WTC11 (cell line): ENCODE data around the gene CYTH3. TPM values are rescaled to one million over a fixed set of nuclear protein-coding genes. Genes with fewer than 3 reads are reported as not detected.
A peak's percentile ranks its signal among the peaks of the same experiment; 100 is the strongest.

Source experiments
- ATAC-seq: fragments of 200-7000 bp; cut with Tn5 transposase; 2 replicates; pipeline ENCODE4 v1.10.0; 2021; ENCODE audit warnings: mild to moderate bottlenecking, moderate library complexity
- CTCF ChIA-PET: fragments of 300-600 bp; sonication (Branson Sonifier 250); formaldehyde crosslinking; loops from one replicate; lab custom pipeline; 2021; ENCODE audit warnings: antibody characterized with exemption; lab: Charles Lee
- POLR2A ChIA-PET: fragments of 350-600 bp; sonication (Branson Sonifier 250); formaldehyde crosslinking; loops from one replicate; lab custom pipeline; 2021; ENCODE audit warnings: antibody characterized with exemption; lab: Charles Lee
- DNase-seq: peaks from one replicate; pipeline ENCODE4 v3.0.0; 2021; ENCODE audit warnings: low spot score
- H3K27ac Mint-ChIP-seq: 2 replicates; pipeline ENCODE4 v1.8.0; 2021; ENCODE audit warnings: mixed read lengths
- H3K27me3 Mint-ChIP-seq: 2 replicates; pipeline ENCODE4 v1.8.0; 2021; ENCODE audit warnings: low read depth, mild to moderate bottlenecking, moderate library complexity, mixed read lengths
- H3K36me3 Mint-ChIP-seq: 2 replicates; pipeline ENCODE4 v1.8.0; 2021; ENCODE audit warnings: mixed read lengths
- H3K4me1 Mint-ChIP-seq: 2 replicates; pipeline ENCODE4 v1.8.0; 2022; ENCODE audit warnings: mixed read lengths
- H3K4me3 Mint-ChIP-seq: 2 replicates; pipeline ENCODE4 v1.8.0; 2021; ENCODE audit warnings: mild to moderate bottlenecking, moderate library complexity, mixed read lengths
- H3K9me3 Mint-ChIP-seq: 2 replicates; pipeline ENCODE4 v1.8.0; 2021; ENCODE audit warnings: mixed read lengths
- CDX4 ChIP-seq: fragments of 250-450 bp; sonication (Bioruptor Pico); IDR thresholded peaks from 2 replicates; pipeline ENCODE4 v1.9.0; 2021; ENCODE audit warnings: moderate library complexity, mild to moderate bottlenecking, inconsistent platforms, borderline replicate concordance
- EMX1 ChIP-seq: fragments of 250-450 bp; sonication (Bioruptor Pico); IDR thresholded peaks from 2 replicates; pipeline ENCODE4 v1.8.0; 2021; ENCODE audit warnings: mild to moderate bottlenecking
- ERG ChIP-seq: fragments of 250-450 bp; sonication (Bioruptor Pico); IDR thresholded peaks from 2 replicates; pipeline ENCODE4 v1.8.0; 2021; ENCODE audit warnings: mild to moderate bottlenecking
- FOXP1 ChIP-seq: sonication (generic); formaldehyde crosslinking; IDR thresholded peaks from 2 replicates; pipeline ENCODE4 v1.8.0; 2022; ENCODE audit warnings: missing genetic modification reagents, mild to moderate bottlenecking, moderate library complexity, borderline replicate concordance
- IRF2 ChIP-seq: sonication (generic); formaldehyde crosslinking; IDR thresholded peaks from 2 replicates; pipeline ENCODE4 v1.8.0; 2022; ENCODE audit warnings: low read depth, missing genetic modification reagents, borderline replicate concordance
- KAT7 ChIP-seq: sonication (generic); formaldehyde crosslinking; IDR thresholded peaks from 2 replicates; pipeline ENCODE4 v1.8.1; 2023; ENCODE audit warnings: missing genetic modification reagents, mild to moderate bottlenecking, borderline replicate concordance
- MLX ChIP-seq: sonication (generic); formaldehyde crosslinking; IDR thresholded peaks from 2 replicates; pipeline ENCODE4 v1.8.1; 2023; ENCODE audit warnings: mild to moderate bottlenecking, missing genetic modification reagents, moderate library complexity
- NR2C2 ChIP-seq: sonication (generic); formaldehyde crosslinking; IDR thresholded peaks from 2 replicates; pipeline ENCODE4 v1.8.0; 2022; ENCODE audit warnings: mild to moderate bottlenecking, missing genetic modification reagents
- OVOL2 ChIP-seq: fragments of 250-450 bp; sonication (Bioruptor Pico); IDR thresholded peaks from 2 replicates; pipeline ENCODE4 v1.9.0; 2021; ENCODE audit warnings: mild to moderate bottlenecking, borderline replicate concordance
- SMAD4 ChIP-seq: sonication (generic); formaldehyde crosslinking; IDR thresholded peaks from 2 replicates; pipeline ENCODE4 v1.8.0; 2022; ENCODE audit warnings: mild to moderate bottlenecking, missing genetic modification reagents
- TEAD4 ChIP-seq: sonication (generic); formaldehyde crosslinking; IDR thresholded peaks from 2 replicates; pipeline ENCODE4 v1.8.0; 2022; ENCODE audit warnings: mild to moderate bottlenecking, missing genetic modification reagents
- TP53 ChIP-seq: sonication (generic); formaldehyde crosslinking; IDR thresholded peaks from 2 replicates; pipeline ENCODE4 v1.8.1; 2023; ENCODE audit warnings: mild to moderate bottlenecking, missing genetic modification reagents
- ZBTB21 ChIP-seq: sonication (generic); formaldehyde crosslinking; IDR thresholded peaks from 2 replicates; pipeline ENCODE4 v1.8.1; 2023; ENCODE audit warnings: mild to moderate bottlenecking, missing genetic modification reagents, borderline replicate concordance
- ZNF138 ChIP-seq: sonication (generic); formaldehyde crosslinking; conservative IDR thresholded peaks from 2 replicates; pipeline ENCODE4 v1.8.1; 2022; ENCODE audit warnings: mild to moderate bottlenecking, moderate library complexity, missing genetic modification reagents
- ZNF416 ChIP-seq: fragments of 250-450 bp; sonication (Bioruptor Pico); IDR thresholded peaks from 2 replicates; pipeline ENCODE4 v1.9.0; 2021; ENCODE audit warnings: mild to moderate bottlenecking, inconsistent platforms
- ZNF512 ChIP-seq: sonication (generic); formaldehyde crosslinking; IDR thresholded peaks from 2 replicates; pipeline ENCODE4 v1.8.1; 2022; ENCODE audit warnings: missing genetic modification reagents, borderline replicate concordance
- total RNA-seq: library from RNA; stranded (reverse); gene quantifications from 3 replicates; pipeline ENCODE4 v1.2.3, GENCODE V29; 2021
- TF ChIP-seq, protein P1 (sequence below): fragments of 200-600 bp; IDR thresholded peaks from 2 replicates; pipeline ENCODE4 v1.8.0; 2022; ENCODE audit warnings: antibody characterized with exemption
- TF ChIP-seq, protein P2 (sequence below): sonication (generic); formaldehyde crosslinking; IDR thresholded peaks from 2 replicates; pipeline ENCODE4 v1.8.1; 2023; ENCODE audit warnings: mild to moderate bottlenecking, missing genetic modification reagents
- TF ChIP-seq, protein P3 (sequence below): sonication (generic); formaldehyde crosslinking; IDR thresholded peaks from 2 replicates; pipeline ENCODE4 v1.8.1; 2023; ENCODE audit warnings: mild to moderate bottlenecking, missing genetic modification reagents
- TF ChIP-seq, protein P4 (sequence below): sonication (generic); formaldehyde crosslinking; IDR thresholded peaks from 2 replicates; pipeline ENCODE4 v1.8.0; 2023; ENCODE audit warnings: missing genetic modification reagents

CYTH3 gene
- total RNA-seq, 1 experiment from 2014 or later: 13.2 TPM

- Mint-ChIP-seq H3K27me3 (peaks cover 23% of the 10 kb centered on the region), H3K9me3 (no peaks in the 10 kb centered on the region), H3K4me1 (peaks cover 40% of the 10 kb centered on the region), H3K36me3 (no peaks in the 10 kb centered on the region), H3K4me3 (peak overlapping the region; percentile 92), H3K27ac (peak overlapping the region; percentile 45; the same call in 1 of the 2 replicates)
- TF ChIP-seq NR2C2 (CRISPR knock-in tag) (no peak), ZBTB21 (0 out of 2 replicates have a peak, but pooled peaks have one; percentile 11)
- peak; percentile 18 for ATAC-seq
- DNase-seq: peak; percentile 35
- ChIA-PET POLR2A (no interaction called here), CTCF (interaction anchor here (0.7 to 1.2 kb wide), 2 partner anchors 25 to 112 kb away, joined by 3 read pairs; no protein-coding TSS in a partner anchor)
These were observed 557 bp downstream of the CYTH3 start for GRCh38 chr7:6271694-6272440.

GRCh38 chr7:6271060-6271658, 1.3 kb downstream of the CYTH3 start:
- TF ChIP-seq ZNF416 (no peak), ERG (CRISPR knock-in tag) (no peak), IRF2 (CRISPR knock-in tag) (no peak), KAT7 (CRISPR knock-in tag) (no peak), TP53 (no peak), EMX1 (no peak), OVOL2 (CRISPR knock-in tag) (no peak), ZNF512 (CRISPR knock-in tag) (no peak), FOXP1 (CRISPR knock-in tag) (no peak), ZBTB21 (no peak), ZNF138 (no peak), CDX4 (CRISPR knock-in tag) (no peak), MLX (CRISPR knock-in tag) (no peak), TEAD4 (CRISPR knock-in tag) (no peak), SMAD4 (CRISPR knock-in tag) (no peak)
- TF ChIP-seq, protein P1, sequence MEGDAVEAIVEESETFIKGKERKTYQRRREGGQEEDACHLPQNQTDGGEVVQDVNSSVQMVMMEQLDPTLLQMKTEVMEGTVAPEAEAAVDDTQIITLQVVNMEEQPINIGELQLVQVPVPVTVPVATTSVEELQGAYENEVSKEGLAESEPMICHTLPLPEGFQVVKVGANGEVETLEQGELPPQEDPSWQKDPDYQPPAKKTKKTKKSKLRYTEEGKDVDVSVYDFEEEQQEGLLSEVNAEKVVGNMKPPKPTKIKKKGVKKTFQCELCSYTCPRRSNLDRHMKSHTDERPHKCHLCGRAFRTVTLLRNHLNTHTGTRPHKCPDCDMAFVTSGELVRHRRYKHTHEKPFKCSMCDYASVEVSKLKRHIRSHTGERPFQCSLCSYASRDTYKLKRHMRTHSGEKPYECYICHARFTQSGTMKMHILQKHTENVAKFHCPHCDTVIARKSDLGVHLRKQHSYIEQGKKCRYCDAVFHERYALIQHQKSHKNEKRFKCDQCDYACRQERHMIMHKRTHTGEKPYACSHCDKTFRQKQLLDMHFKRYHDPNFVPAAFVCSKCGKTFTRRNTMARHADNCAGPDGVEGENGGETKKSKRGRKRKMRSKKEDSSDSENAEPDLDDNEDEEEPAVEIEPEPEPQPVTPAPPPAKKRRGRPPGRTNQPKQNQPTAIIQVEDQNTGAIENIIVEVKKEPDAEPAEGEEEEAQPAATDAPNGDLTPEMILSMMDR: no peak
- TF ChIP-seq, protein P2, sequence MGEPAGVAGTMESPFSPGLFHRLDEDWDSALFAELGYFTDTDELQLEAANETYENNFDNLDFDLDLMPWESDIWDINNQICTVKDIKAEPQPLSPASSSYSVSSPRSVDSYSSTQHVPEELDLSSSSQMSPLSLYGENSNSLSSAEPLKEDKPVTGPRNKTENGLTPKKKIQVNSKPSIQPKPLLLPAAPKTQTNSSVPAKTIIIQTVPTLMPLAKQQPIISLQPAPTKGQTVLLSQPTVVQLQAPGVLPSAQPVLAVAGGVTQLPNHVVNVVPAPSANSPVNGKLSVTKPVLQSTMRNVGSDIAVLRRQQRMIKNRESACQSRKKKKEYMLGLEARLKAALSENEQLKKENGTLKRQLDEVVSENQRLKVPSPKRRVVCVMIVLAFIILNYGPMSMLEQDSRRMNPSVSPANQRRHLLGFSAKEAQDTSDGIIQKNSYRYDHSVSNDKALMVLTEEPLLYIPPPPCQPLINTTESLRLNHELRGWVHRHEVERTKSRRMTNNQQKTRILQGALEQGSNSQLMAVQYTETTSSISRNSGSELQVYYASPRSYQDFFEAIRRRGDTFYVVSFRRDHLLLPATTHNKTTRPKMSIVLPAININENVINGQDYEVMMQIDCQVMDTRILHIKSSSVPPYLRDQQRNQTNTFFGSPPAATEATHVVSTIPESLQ (CRISPR knock-in tag): no peak
- TF ChIP-seq, protein P3, sequence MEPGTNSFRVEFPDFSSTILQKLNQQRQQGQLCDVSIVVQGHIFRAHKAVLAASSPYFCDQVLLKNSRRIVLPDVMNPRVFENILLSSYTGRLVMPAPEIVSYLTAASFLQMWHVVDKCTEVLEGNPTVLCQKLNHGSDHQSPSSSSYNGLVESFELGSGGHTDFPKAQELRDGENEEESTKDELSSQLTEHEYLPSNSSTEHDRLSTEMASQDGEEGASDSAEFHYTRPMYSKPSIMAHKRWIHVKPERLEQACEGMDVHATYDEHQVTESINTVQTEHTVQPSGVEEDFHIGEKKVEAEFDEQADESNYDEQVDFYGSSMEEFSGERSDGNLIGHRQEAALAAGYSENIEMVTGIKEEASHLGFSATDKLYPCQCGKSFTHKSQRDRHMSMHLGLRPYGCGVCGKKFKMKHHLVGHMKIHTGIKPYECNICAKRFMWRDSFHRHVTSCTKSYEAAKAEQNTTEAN (CRISPR knock-in tag): no peak
- TF ChIP-seq, protein P4, sequence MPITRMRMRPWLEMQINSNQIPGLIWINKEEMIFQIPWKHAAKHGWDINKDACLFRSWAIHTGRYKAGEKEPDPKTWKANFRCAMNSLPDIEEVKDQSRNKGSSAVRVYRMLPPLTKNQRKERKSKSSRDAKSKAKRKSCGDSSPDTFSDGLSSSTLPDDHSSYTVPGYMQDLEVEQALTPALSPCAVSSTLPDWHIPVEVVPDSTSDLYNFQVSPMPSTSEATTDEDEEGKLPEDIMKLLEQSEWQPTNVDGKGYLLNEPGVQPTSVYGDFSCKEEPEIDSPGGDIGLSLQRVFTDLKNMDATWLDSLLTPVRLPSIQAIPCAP (CRISPR knock-in tag): no peak
- peaks cover 23% of the 10 kb centered on the region for H3K27me3 Mint-ChIP-seq
- ATAC-seq (peak; percentile 15), DNase-seq (peak; percentile 22)
- H3K36me3 Mint-ChIP-seq: no peaks in the 10 kb centered on the region
- CTCF ChIA-PET: interaction anchor here (0.9 to 1.2 kb wide), 2 partner anchors 24 to 111 kb away, joined by 3 to 4 read pairs; no protein-coding TSS in a partner anchor
- H3K4me3 Mint-ChIP-seq: peak overlapping the region; percentile 92
- no peaks in the 10 kb centered on the region for H3K9me3 Mint-ChIP-seq
- POLR2A ChIA-PET: interaction anchor here (0.5 kb wide), 1 partner anchor 22 kb away, joined by 3 read pairs; no protein-coding TSS in a partner anchor
- peaks cover 40% of the 10 kb centered on the region for H3K4me1 Mint-ChIP-seq
- H3K27ac Mint-ChIP-seq: no peak overlapping the region
